K562 (cell line): ENCODE results near the gene FKBP1B.

Experiments
- CTCF ChIP-seq, 3 experiments: IDR thresholded peaks in 2 of 3; conservative IDR thresholded peaks in 1 of 3; 2 replicates each; pipeline ENCODE4 v1.5.1; 2011 to 2012; ENCODE audit warnings: low read length in 3 of 3, mild to moderate bottlenecking in 3 of 3, control low read depth in 2 of 3, improper control_type of control experiment in 1 of 3, inconsistent platforms in 1 of 3, low read depth in 1 of 3, mixed read lengths in 1 of 3, moderate library complexity in 1 of 3; ENCODE audit not compliant: insufficient read depth in 2 of 3
- ETV6 ChIP-seq, 3 experiments: fragments of 150-350 bp in 1 of 3; sonication (generic) in 1 of 3; formaldehyde crosslinking in 1 of 3; IDR thresholded peaks; 2 replicates each; pipeline versions ENCODE4 v1.6.1 to v1.8.0; 2014 to 2022; ENCODE audit warnings: borderline replicate concordance in 2 of 3, low read depth in 2 of 3, antibody characterized with exemption in 1 of 3, low read length in 1 of 3, mild to moderate bottlenecking in 1 of 3, missing genetic modification reagents in 1 of 3
- EZH2 ChIP-seq: IDR thresholded peaks from 2 replicates; pipeline ENCODE4 v1.6.1; 2012; ENCODE audit warnings: low read depth, mild to moderate bottlenecking, inconsistent platforms, low read length, borderline replicate concordance
- GABPB1 ChIP-seq: sonication (generic); formaldehyde crosslinking; IDR thresholded peaks from 2 replicates; pipeline ENCODE4 v1.8.0; 2022; ENCODE audit warnings: mild to moderate bottlenecking, missing genetic modification reagents
- KLF6 ChIP-seq: fragments of 250-450 bp; sonication (Bioruptor Pico); IDR thresholded peaks from 2 replicates; pipeline ENCODE4 v1.4.0; 2020; ENCODE audit warnings: mild to moderate bottlenecking, moderate library complexity, borderline replicate concordance
- MAZ ChIP-seq, 2 experiments: fragments of 450-650 bp in 1 of 2; sonication (generic) in 1 of 2; formaldehyde crosslinking; IDR thresholded peaks in 1 of 2; conservative IDR thresholded peaks in 1 of 2; 2 replicates each; pipeline versions ENCODE4 v1.4.0 to v1.5.0; 2020; ENCODE audit warnings: mild to moderate bottlenecking in 1 of 2, missing genetic modification reagents in 1 of 2
- PCBP1 ChIP-seq: fragments of 200-400 bp; formaldehyde crosslinking; IDR thresholded peaks from 2 replicates; pipeline ENCODE4 v1.6.1; 2018; ENCODE audit warnings: mild to moderate bottlenecking, low read depth, low read length; ENCODE audit not compliant: poor library complexity, severe bottlenecking
- TAF1 ChIP-seq: IDR thresholded peaks from 2 replicates; pipeline ENCODE4 v1.6.1; 2011; ENCODE audit warnings: mild to moderate bottlenecking, low read length, moderate library complexity; ENCODE audit not compliant: insufficient read depth, control insufficient read depth, severe bottlenecking; ENCODE audit errors: extremely low read depth
- TF ChIP-seq, protein P1 (sequence below): conservative IDR thresholded peaks from 2 replicates; pipeline ENCODE4 v1.6.1; 2011; ENCODE audit warnings: low read depth, mild to moderate bottlenecking, low read length; ENCODE audit not compliant: control insufficient read depth
- TF ChIP-seq, protein P2 (sequence below): fragments of 450-650 bp; IDR thresholded peaks from 2 replicates; pipeline ENCODE4 v1.6.1; 2018; ENCODE audit not compliant: partially characterized antibody
- TF ChIP-seq, protein P3 (sequence below), 2 experiments: fragments of 450-650 bp in 1 of 2; sonication (generic) in 1 of 2; formaldehyde crosslinking in 1 of 2; IDR thresholded peaks in 1 of 2; conservative IDR thresholded peaks in 1 of 2; 2 replicates each; pipeline versions ENCODE4 v1.6.1 to v1.8.1; 2016 to 2023; ENCODE audit warnings: mild to moderate bottlenecking in 2 of 2, moderate library complexity in 2 of 2, inconsistent platforms in 1 of 2, missing genetic modification reagents in 1 of 2

GRCh38 chr2:24104906-24105305 is 55.4 kb downstream of the FKBP1B start:
- no peak for TF ChIP-seq PCBP1
- no peak for TF ChIP-seq CTCF (IDR thresholded peaks at IDR 0.05 in 2 of 3, conservative IDR thresholded peaks at IDR 0.05 in 1 of 3; ENCODE audit: insufficient read depth in 2 of 3, low read depth in 1 of 3, low read length in 3 of 3)
- no peak for TF ChIP-seq KLF6
- TF ChIP-seq MAZ (CRISPR knock-in tag; conservative IDR thresholded peaks at IDR 0.05 in 1 of 2, IDR thresholded peaks at IDR 0.05 in 1 of 2), result no peak
- TF ChIP-seq, protein P1, sequence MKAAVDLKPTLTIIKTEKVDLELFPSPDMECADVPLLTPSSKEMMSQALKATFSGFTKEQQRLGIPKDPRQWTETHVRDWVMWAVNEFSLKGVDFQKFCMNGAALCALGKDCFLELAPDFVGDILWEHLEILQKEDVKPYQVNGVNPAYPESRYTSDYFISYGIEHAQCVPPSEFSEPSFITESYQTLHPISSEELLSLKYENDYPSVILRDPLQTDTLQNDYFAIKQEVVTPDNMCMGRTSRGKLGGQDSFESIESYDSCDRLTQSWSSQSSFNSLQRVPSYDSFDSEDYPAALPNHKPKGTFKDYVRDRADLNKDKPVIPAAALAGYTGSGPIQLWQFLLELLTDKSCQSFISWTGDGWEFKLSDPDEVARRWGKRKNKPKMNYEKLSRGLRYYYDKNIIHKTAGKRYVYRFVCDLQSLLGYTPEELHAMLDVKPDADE, result no peak
- TF ChIP-seq, protein P2, sequence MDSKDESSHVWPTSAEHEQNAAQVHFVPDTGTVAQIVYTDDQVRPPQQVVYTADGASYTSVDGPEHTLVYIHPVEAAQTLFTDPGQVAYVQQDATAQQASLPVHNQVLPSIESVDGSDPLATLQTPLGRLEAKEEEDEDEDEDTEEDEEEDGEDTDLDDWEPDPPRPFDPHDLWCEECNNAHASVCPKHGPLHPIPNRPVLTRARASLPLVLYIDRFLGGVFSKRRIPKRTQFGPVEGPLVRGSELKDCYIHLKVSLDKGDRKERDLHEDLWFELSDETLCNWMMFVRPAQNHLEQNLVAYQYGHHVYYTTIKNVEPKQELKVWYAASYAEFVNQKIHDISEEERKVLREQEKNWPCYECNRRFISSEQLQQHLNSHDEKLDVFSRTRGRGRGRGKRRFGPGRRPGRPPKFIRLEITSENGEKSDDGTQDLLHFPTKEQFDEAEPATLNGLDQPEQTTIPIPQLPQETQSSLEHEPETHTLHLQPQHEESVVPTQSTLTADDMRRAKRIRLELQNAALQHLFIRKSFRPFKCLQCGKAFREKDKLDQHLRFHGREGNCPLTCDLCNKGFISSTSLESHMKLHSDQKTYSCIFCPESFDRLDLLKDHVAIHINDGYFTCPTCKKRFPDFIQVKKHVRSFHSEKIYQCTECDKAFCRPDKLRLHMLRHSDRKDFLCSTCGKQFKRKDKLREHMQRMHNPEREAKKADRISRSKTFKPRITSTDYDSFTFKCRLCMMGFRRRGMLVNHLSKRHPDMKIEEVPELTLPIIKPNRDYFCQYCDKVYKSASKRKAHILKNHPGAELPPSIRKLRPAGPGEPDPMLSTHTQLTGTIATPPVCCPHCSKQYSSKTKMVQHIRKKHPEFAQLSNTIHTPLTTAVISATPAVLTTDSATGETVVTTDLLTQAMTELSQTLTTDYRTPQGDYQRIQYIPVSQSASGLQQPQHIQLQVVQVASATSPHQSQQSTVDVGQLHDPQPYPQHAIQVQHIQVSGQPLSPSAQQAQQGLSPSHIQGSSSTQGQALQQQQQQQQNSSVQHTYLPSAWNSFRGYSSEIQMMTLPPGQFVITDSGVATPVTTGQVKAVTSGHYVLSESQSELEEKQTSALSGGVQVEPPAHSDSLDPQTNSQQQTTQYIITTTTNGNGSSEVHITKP, result no peak
- TF ChIP-seq ETV6 (IDR thresholded peaks at IDR 0.05; ENCODE audit: borderline replicate concordance in 1 of 2, low read depth in 2 of 2, low read length in 1 of 2), result no peak
- no peak for TF ChIP-seq ETV6 (CRISPR knock-in tag; IDR thresholded peaks at IDR 0.05; ENCODE audit: borderline replicate concordance)
- TF ChIP-seq, protein P3, sequence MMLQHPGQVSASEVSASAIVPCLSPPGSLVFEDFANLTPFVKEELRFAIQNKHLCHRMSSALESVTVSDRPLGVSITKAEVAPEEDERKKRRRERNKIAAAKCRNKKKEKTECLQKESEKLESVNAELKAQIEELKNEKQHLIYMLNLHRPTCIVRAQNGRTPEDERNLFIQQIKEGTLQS (IDR thresholded peaks at IDR 0.05), result no peak
- TF ChIP-seq, protein P3 (CRISPR knock-in tag; conservative IDR thresholded peaks at IDR 0.05), result no peak
- TF ChIP-seq GABPB1, result no peak
- TF ChIP-seq EZH2, result no peak
- no peak for TF ChIP-seq TAF1
